HG02588 (cell line): Measurements from ENCODE around the gene DYNLRB1.

Source experiments
- ATAC-seq: cut with Tn5 transposase; IDR thresholded peaks from one replicate; pipeline ENCODE4 v1.9.1; 2021; ENCODE audit warnings: mild to moderate bottlenecking, moderate library complexity; ENCODE audit not compliant: unreplicated experiment

DYNLRB1 gene

GRCh38 chr20:34532320-34532719, 16.1 kb downstream of the DYNLRB1 start:
- no peak for ATAC-seq

- ATAC-seq, result no peak
Measured at GRCh38 chr20:34532756-34533155, 16.5 kb downstream of the DYNLRB1 start.

- no peak for ATAC-seq
Measured at GRCh38 chr20:34534391-34535165, 18.4 kb downstream of the DYNLRB1 start.

- no peak for ATAC-seq
Measured at GRCh38 chr20:34535301-34535840, 19.1 kb downstream of the DYNLRB1 start.

GRCh38 chr20:34535857-34536256, 19.6 kb downstream of the DYNLRB1 start:
- no peak for ATAC-seq

GRCh38 chr20:34536798-34537394, 20.7 kb downstream of the DYNLRB1 start:
- no peak for ATAC-seq

- ATAC-seq, result no peak
Measured at GRCh38 chr20:34537651-34538050, 21.4 kb downstream of the DYNLRB1 start.

GRCh38 chr20:34538671-34539123, 22.5 kb downstream of the DYNLRB1 start:
- no peak for ATAC-seq

GRCh38 chr20:34539756-34540155, 23.5 kb downstream of the DYNLRB1 start:
- no peak for ATAC-seq

GRCh38 chr20:34540596-34541263, 24.5 kb downstream of the DYNLRB1 start:
- ATAC-seq, result no peak

- ATAC-seq, result no peak
Measured at GRCh38 chr20:34541264-34541901, 25.2 kb downstream of the DYNLRB1 start.

- no peak for ATAC-seq
Measured at GRCh38 chr20:34541917-34542316, 25.7 kb downstream of the DYNLRB1 start.

- ATAC-seq, result no peak
Measured at GRCh38 chr20:34542439-34542838, 26.2 kb downstream of the DYNLRB1 start.

GRCh38 chr20:34543463-34544056, 27.3 kb downstream of the DYNLRB1 start:
- no peak for ATAC-seq

- ATAC-seq, result no peak
Measured at GRCh38 chr20:34544109-34544796, 28.0 kb downstream of the DYNLRB1 start.

GRCh38 chr20:34546751-34547181, 30.5 kb downstream of the DYNLRB1 start:
- ATAC-seq, result no peak

GRCh38 chr20:34547844-34548613, 31.8 kb downstream of the DYNLRB1 start:
- no peak for ATAC-seq

- no peak for ATAC-seq
Measured at GRCh38 chr20:34549291-34549928, 33.2 kb downstream of the DYNLRB1 start.

GRCh38 chr20:34549929-34550305, 33.7 kb downstream of the DYNLRB1 start:
- no peak for ATAC-seq
